HG02884 (cell line): Measurements from ENCODE around the gene SLC22A8.
"Not testable (repeated sequence)": the region's sequence is repeated elsewhere in the genome, so short reads cannot be mapped to it uniquely, and the experiment has no call there.

ENCODE experiments used
- ATAC-seq: cut with Tn5 transposase; IDR thresholded peaks from one replicate; pipeline ENCODE4 v1.9.1; 2021; ENCODE audit warnings: mild to moderate bottlenecking, moderate library complexity; ENCODE audit not compliant: unreplicated experiment

SLC22A8 gene

GRCh38 chr11:62988276-62988675 lies 27.4 kb downstream of the SLC22A8 start:
- ATAC-seq, result no peak

- ATAC-seq, result no peak
Observed at GRCh38 chr11:62985041-62985750, 30.4 kb downstream of the SLC22A8 start.

GRCh38 chr11:62984451-62984991 lies 31.1 kb downstream of the SLC22A8 start, which contains the start of gene SLC22A6:
SLC22A6 (minus strand) TSS chr11:62984967; CDS start chr11:62984690, 277 bp downstream.
- ATAC-seq, result no peak

- no peak for ATAC-seq
Observed at GRCh38 chr11:62983536-62984199, 32.0 kb downstream of the SLC22A8 start.

GRCh38 chr11:62981743-62982142 lies 33.9 kb downstream of the SLC22A8 start:
- no peak for ATAC-seq

- ATAC-seq, result no peak
Observed at GRCh38 chr11:62980133-62980760, 35.4 kb downstream of the SLC22A8 start.

- ATAC-seq, result no peak
Observed at GRCh38 chr11:62976109-62976508, 39.5 kb downstream of the SLC22A8 start.

- no peak for ATAC-seq
Observed at GRCh38 chr11:62974848-62975522, 40.7 kb downstream of the SLC22A8 start.

- no peak for ATAC-seq
Observed at GRCh38 chr11:62965574-62965973, 50.1 kb downstream of the SLC22A8 start.

- no peak for ATAC-seq
Observed at GRCh38 chr11:62962391-62962790, 53.2 kb downstream of the SLC22A8 start.

GRCh38 chr11:62961017-62961570 lies 54.5 kb downstream of the SLC22A8 start:
- ATAC-seq, result no peak

GRCh38 chr11:62959422-62959980 lies 56.1 kb downstream of the SLC22A8 start:
- ATAC-seq, result no peak

GRCh38 chr11:62958547-62959421 lies 56.9 kb downstream of the SLC22A8 start:
- ATAC-seq, result no peak

- no peak for ATAC-seq
Observed at GRCh38 chr11:62957147-62957546, 58.5 kb downstream of the SLC22A8 start.

- no peak for ATAC-seq
Observed at GRCh38 chr11:62954478-62954877, 61.2 kb downstream of the SLC22A8 start.

- ATAC-seq, result no peak
Observed at GRCh38 chr11:62953811-62954210, 61.8 kb downstream of the SLC22A8 start.

GRCh38 chr11:62948765-62949320 lies 66.8 kb downstream of the SLC22A8 start:
- ATAC-seq, result no peak

GRCh38 chr11:62945538-62945937 lies 70.1 kb downstream of the SLC22A8 start:
- ATAC-seq, result not testable (repeated sequence)
